ENCODE data around the gene IFT20.

GRCh38 chr17:28370035-28370743, 34.9 kb upstream of the IFT20 start, which contains the start of gene VTN:
- TF ChIP-seq CTCF (conservative IDR thresholded peaks at IDR 0.05 in 1 of 2, IDR thresholded peaks at IDR 0.05 in 1 of 2; ENCODE audit: low read depth in 1 of 2, low read length in 2 of 2) (no peak), EZH2 (IDR thresholded peaks at IDR 0.05; ENCODE audit: low read length, missing control alignments) (no peak)

Data from fibroblast of lung (primary cell).